Measurements from ENCODE around the gene F10.

Gene F10

GRCh38 chr13:113187263-113187669 lies 64.7 kb downstream of the F10 start:
- no peaks in the 10 kb centered on the region; the same call in 1 of the 2 replicates for H3K79me2 ChIP-seq (ENCODE audit: insufficient read depth, low read length)
- no peak overlapping the region for H2AFZ ChIP-seq (ENCODE audit: low read depth, low read length, severe bottlenecking)
- TF ChIP-seq, protein P1, sequence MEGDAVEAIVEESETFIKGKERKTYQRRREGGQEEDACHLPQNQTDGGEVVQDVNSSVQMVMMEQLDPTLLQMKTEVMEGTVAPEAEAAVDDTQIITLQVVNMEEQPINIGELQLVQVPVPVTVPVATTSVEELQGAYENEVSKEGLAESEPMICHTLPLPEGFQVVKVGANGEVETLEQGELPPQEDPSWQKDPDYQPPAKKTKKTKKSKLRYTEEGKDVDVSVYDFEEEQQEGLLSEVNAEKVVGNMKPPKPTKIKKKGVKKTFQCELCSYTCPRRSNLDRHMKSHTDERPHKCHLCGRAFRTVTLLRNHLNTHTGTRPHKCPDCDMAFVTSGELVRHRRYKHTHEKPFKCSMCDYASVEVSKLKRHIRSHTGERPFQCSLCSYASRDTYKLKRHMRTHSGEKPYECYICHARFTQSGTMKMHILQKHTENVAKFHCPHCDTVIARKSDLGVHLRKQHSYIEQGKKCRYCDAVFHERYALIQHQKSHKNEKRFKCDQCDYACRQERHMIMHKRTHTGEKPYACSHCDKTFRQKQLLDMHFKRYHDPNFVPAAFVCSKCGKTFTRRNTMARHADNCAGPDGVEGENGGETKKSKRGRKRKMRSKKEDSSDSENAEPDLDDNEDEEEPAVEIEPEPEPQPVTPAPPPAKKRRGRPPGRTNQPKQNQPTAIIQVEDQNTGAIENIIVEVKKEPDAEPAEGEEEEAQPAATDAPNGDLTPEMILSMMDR (IDR thresholded peaks at IDR 0.05; ENCODE audit: insufficient read depth, low read length, poor library complexity, severe bottlenecking) = no peak
- no peak for TF ChIP-seq EZH2phosphoT487 (conservative IDR thresholded peaks at IDR 0.05; ENCODE audit: low read length)
- peaks cover 4% of the 10 kb centered on the region; the same call in 1 of the 2 replicates for H4K20me1 ChIP-seq (ENCODE audit: low read depth, low read length)
- no peaks in the 10 kb centered on the region for H3K27me3 ChIP-seq (ENCODE audit: low read length)
- no peak overlapping the region for H3K4me2 ChIP-seq (ENCODE audit: low read depth, low read length, poor library complexity, severe bottlenecking)
- no peaks in the 10 kb centered on the region for H3F3A ChIP-seq (ENCODE audit: insufficient read depth)
- no peak overlapping the region for H3K4me3 ChIP-seq (ENCODE audit: insufficient read depth, low read length, poor library complexity, severe bottlenecking)
- H3K9ac ChIP-seq (ENCODE audit: low read length) = no peak overlapping the region
- H3K27ac ChIP-seq (ENCODE audit: low read depth, low read length) = no peak overlapping the region
- H3K9me2 ChIP-seq (replicated peaks; ENCODE audit: insufficient read depth, low read length) = no peaks in the 10 kb centered on the region
- H3K9me3 ChIP-seq (ENCODE audit: insufficient read depth, low read length) = no peaks in the 10 kb centered on the region
- H3K36me3 ChIP-seq (ENCODE audit: low read length) = peaks cover 17% of the 10 kb centered on the region

DNA sequence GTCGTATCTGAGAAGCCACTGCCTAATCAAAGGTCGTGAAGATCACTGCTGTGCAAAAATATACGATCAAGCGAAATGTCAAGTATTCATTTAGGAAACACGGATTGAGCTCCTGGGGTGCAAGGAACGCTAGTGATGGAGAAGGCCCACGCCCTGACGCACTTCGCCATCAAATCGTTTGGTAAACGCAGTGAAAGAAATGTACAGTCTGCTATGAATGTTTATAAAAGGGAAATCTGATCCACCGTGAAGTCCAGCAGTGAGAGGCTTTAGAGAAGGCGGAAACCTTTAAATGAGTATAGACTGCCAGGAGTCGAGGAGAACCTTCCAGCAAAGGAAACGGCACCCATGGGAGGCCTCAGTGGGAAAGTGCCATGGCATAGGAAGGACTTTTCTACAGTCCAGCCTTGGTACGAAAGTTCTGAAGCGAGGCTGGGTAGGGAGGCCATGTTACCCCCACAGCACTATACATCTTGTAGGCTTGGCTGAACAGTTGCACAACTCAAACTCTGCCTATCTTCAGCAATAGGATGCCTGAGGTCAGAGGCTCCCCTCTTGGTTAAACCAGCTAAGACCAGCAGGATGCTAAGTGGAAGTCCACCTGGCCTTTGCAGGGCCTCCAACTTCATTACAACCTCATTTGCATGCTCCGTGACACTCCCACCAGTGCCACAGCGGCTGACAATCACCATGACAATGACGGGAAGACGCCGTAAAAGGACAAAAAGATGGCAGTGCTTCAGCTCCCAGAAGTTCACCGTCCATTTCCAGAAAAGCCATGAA lies 65.5 kb downstream of the F10 start:
- Histone ChIP-seq H2AFZ (ENCODE audit: low read depth, low read length, severe bottlenecking) (no peak overlapping the region), H3K4me3 (ENCODE audit: insufficient read depth, low read length, poor library complexity, severe bottlenecking) (no peak overlapping the region), H3F3A (ENCODE audit: insufficient read depth) (no peaks in the 10 kb centered on the region), H3K36me3 (ENCODE audit: low read length) (peaks cover 17% of the 10 kb centered on the region), H3K9me2 (replicated peaks; ENCODE audit: insufficient read depth, low read length) (no peaks in the 10 kb centered on the region), H3K9me3 (ENCODE audit: insufficient read depth, low read length) (no peaks in the 10 kb centered on the region), H3K27me3 (ENCODE audit: low read length) (no peaks in the 10 kb centered on the region), H3K79me2 (ENCODE audit: insufficient read depth, low read length) (no peaks in the 10 kb centered on the region; the same call in 1 of the 2 replicates), H4K20me1 (ENCODE audit: low read depth, low read length) (peaks cover 4% of the 10 kb centered on the region; the same call in 1 of the 2 replicates), H3K9ac (ENCODE audit: low read length) (no peak overlapping the region), H3K4me2 (ENCODE audit: low read depth, low read length, poor library complexity, severe bottlenecking) (no peak overlapping the region), H3K27ac (ENCODE audit: low read depth, low read length) (no peak overlapping the region)
- TF ChIP-seq, protein P1 (IDR thresholded peaks at IDR 0.05; ENCODE audit: insufficient read depth, low read length, poor library complexity, severe bottlenecking) = no peak
- no peak for TF ChIP-seq EZH2phosphoT487 (conservative IDR thresholded peaks at IDR 0.05; ENCODE audit: low read length)

- no peaks in the 10 kb centered on the region for H3K9me2 ChIP-seq (replicated peaks; ENCODE audit: insufficient read depth, low read length)
- H2AFZ ChIP-seq (ENCODE audit: low read depth, low read length, severe bottlenecking) = no peak overlapping the region
- no peak overlapping the region for H3K27ac ChIP-seq (ENCODE audit: low read depth, low read length)
- no peak overlapping the region for H3K4me3 ChIP-seq (ENCODE audit: insufficient read depth, low read length, poor library complexity, severe bottlenecking)
- H3K27me3 ChIP-seq (ENCODE audit: low read length) = no peaks in the 10 kb centered on the region
- H4K20me1 ChIP-seq (ENCODE audit: low read depth, low read length) = peaks cover 4% of the 10 kb centered on the region; the same call in 1 of the 2 replicates
- no peak overlapping the region for H3K4me2 ChIP-seq (ENCODE audit: low read depth, low read length, poor library complexity, severe bottlenecking)
- TF ChIP-seq, protein P1 (IDR thresholded peaks at IDR 0.05; ENCODE audit: insufficient read depth, low read length, poor library complexity, severe bottlenecking) = no peak
- TF ChIP-seq EZH2phosphoT487 (conservative IDR thresholded peaks at IDR 0.05; ENCODE audit: low read length) = no peak
- no peaks in the 10 kb centered on the region for H3F3A ChIP-seq (ENCODE audit: insufficient read depth)
- H3K79me2 ChIP-seq (ENCODE audit: insufficient read depth, low read length) = no peaks in the 10 kb centered on the region; the same call in 1 of the 2 replicates
- no peaks in the 10 kb centered on the region for H3K9me3 ChIP-seq (ENCODE audit: insufficient read depth, low read length)
- no peak overlapping the region for H3K9ac ChIP-seq (ENCODE audit: low read length)
- peaks cover 16% of the 10 kb centered on the region; the same call in 1 of the 2 replicates for H3K36me3 ChIP-seq (ENCODE audit: low read length)
Measured at GRCh38 chr13:113190181-113190580, 67.6 kb downstream of the F10 start.
